Subcutaneous abdominal adipose tissue (tissue), 5 donors: ENCODE results near the gene FZD4.

ENCODE experiments used
- H3K27ac ChIP-seq: one replicate; pipeline ENCODE4 v1.7.0; 2013; ENCODE audit warnings: low read depth, mild to moderate bottlenecking, inconsistent platforms, low read length, moderate library complexity
- H3K27me3 ChIP-seq, 5 donors: one replicate each; pipeline ENCODE4 v1.7.0; 2013; ENCODE audit warnings: low read length in 5 of 5, inconsistent platforms in 1 of 5; ENCODE audit not compliant: control insufficient read depth in 5 of 5, insufficient read depth in 4 of 5
- H3K36me3 ChIP-seq, 5 donors: one replicate each; pipeline ENCODE4 v1.7.0; 2013; ENCODE audit warnings: low read length in 5 of 5; ENCODE audit not compliant: control insufficient read depth in 5 of 5, insufficient read depth in 5 of 5
- H3K4me1 ChIP-seq, 5 donors: one replicate each; pipeline ENCODE4 v1.7.0; 2013; ENCODE audit warnings: low read length in 5 of 5, mild to moderate bottlenecking in 3 of 5, moderate library complexity in 1 of 5; ENCODE audit not compliant: control insufficient read depth in 5 of 5, insufficient read depth in 5 of 5
- H3K4me3 ChIP-seq, 5 donors: one replicate each; pipeline ENCODE4 v1.7.0; 2013; ENCODE audit warnings: low read length in 5 of 5, low read depth in 1 of 5
- H3K9ac ChIP-seq, 5 donors: one replicate each; pipeline ENCODE4 v1.7.0; 2013; ENCODE audit warnings: low read length in 5 of 5, mild to moderate bottlenecking in 4 of 5, moderate library complexity in 3 of 5
- H3K9me3 ChIP-seq, 5 donors: one replicate each; pipeline ENCODE4 v1.7.0; 2013; ENCODE audit warnings: low read length in 5 of 5; ENCODE audit not compliant: control insufficient read depth in 5 of 5
- donor health status: healthy.
- donor health status: healthy.
- donor health status: healthy.
- donor health status: healthy.
- donor health status: healthy.

FZD4 gene

GRCh38 chr11:86901599-86901998 lies 53.6 kb downstream of the FZD4 start:
- H3K9me3 ChIP-seq = no peaks in the 10 kb centered on the region
- H3K4me3 ChIP-seq = no peak overlapping the region
- H3K9ac ChIP-seq = no peak overlapping the region
- H3K27ac ChIP-seq = no peak overlapping the region
- H3K4me1 ChIP-seq = peaks cover 0 to 5% (median 4%) of the 10 kb centered on the region in 5 donors
- H3K36me3 ChIP-seq = peaks cover 0 to 3% (median 0%) of the 10 kb centered on the region in 5 donors
- H3K27me3 ChIP-seq = no peaks in the 10 kb centered on the region

GRCh38 chr11:86900162-86900561 lies 55.0 kb downstream of the FZD4 start:
- no peak overlapping the region for H3K27ac ChIP-seq
- H3K9me3 ChIP-seq = no peaks in the 10 kb centered on the region
- no peaks in the 10 kb centered on the region for H3K36me3 ChIP-seq
- no peak overlapping the region for H3K4me3 ChIP-seq
- peaks cover 0 to 8% (median 7%) of the 10 kb centered on the region in 5 donors for H3K4me1 ChIP-seq
- no peaks in the 10 kb centered on the region for H3K27me3 ChIP-seq
- H3K9ac ChIP-seq = no peak overlapping the region

GRCh38 chr11:86898689-86899088 lies 56.5 kb downstream of the FZD4 start:
- H3K4me1 ChIP-seq = peaks cover 0 to 8% (median 7%) of the 10 kb centered on the region in 5 donors
- H3K9ac ChIP-seq = no peak overlapping the region
- no peaks in the 10 kb centered on the region for H3K9me3 ChIP-seq
- H3K27ac ChIP-seq = no peak overlapping the region
- H3K27me3 ChIP-seq = no peaks in the 10 kb centered on the region
- H3K4me3 ChIP-seq = no peak overlapping the region
- H3K36me3 ChIP-seq = no peaks in the 10 kb centered on the region

GRCh38 chr11:86896441-86896841 lies 58.8 kb downstream of the FZD4 start:
- Histone ChIP-seq H3K9ac (no peak overlapping the region), H3K4me1 (peaks cover 0 to 8% (median 7%) of the 10 kb centered on the region in 5 donors)

More at GRCh38 chr11:86896441-86896841, 58.8 kb downstream of the FZD4 start:
- H3K36me3 ChIP-seq = peaks cover 0 to 5% (median 0%) of the 10 kb centered on the region in 5 donors
- no peak overlapping the region for H3K4me3 ChIP-seq
- no peaks in the 10 kb centered on the region for H3K9me3 ChIP-seq
- no peak overlapping the region for H3K27ac ChIP-seq
- H3K27me3 ChIP-seq = no peaks in the 10 kb centered on the region
